ENCODE results near the gene AMDHD1. TPM values are rescaled to one million over a fixed set of nuclear protein-coding genes. Genes with fewer than 3 reads are reported as not detected.
A peak's percentile ranks its signal among the peaks of the same experiment; 100 is the strongest.

The AMDHD1 gene
- 0.15 TPM for polyA plus RNA-seq (2013, experiment 1 of 2)
- 0.25 TPM for polyA plus RNA-seq (2013, experiment 2 of 2)

GRCh38 chr12:95943330-95943842, at the start of gene AMDHD1:
AMDHD1 (plus strand) TSS chr12:95943331; CDS start chr12:95943399, 68 bp downstream.
- Histone ChIP-seq H3K4me3 (ENCODE audit: low read length) (peak within 1 kb of the TSS; percentile 67), H3K4me1 (ENCODE audit: insufficient read depth, low read length) (peaks cover 9% of the 10 kb centered on the region), H3K9me3 (ENCODE audit: insufficient read depth, low read depth, low read length) (no peaks in the 10 kb centered on the region), H3K36me3 (ENCODE audit: insufficient read depth, low read length) (no peaks in the 10 kb centered on the region), H3K27me3 (ENCODE audit: insufficient read depth, low read length) (peaks cover 32% of the 10 kb centered on the region), H3K9ac (ENCODE audit: low read depth, low read length) (peak within 1 kb of the TSS; percentile 5; the same call in 1 of the 2 replicates), H3K27ac (ENCODE audit: low read depth, low read length) (no peak within 1 kb of the TSS)
- 2% methylated on average over 38 of the region's 38 CpGs for WGBS

- no peaks in the 10 kb centered on the region for H3K9me3 ChIP-seq (ENCODE audit: insufficient read depth, low read depth, low read length)
- H3K27ac ChIP-seq (ENCODE audit: low read depth, low read length): no peak overlapping the region
- H3K36me3 ChIP-seq (ENCODE audit: insufficient read depth, low read length): no peaks in the 10 kb centered on the region
- 78% methylated on average over 4 of the region's 4 CpGs for WGBS
- no peaks in the 10 kb centered on the region for H3K27me3 ChIP-seq (ENCODE audit: insufficient read depth, low read length)
- no peak overlapping the region for H3K9ac ChIP-seq (ENCODE audit: low read depth, low read length)
- no peak overlapping the region for H3K4me3 ChIP-seq (ENCODE audit: low read length)
- H3K4me1 ChIP-seq (ENCODE audit: insufficient read depth, low read length): no peaks in the 10 kb centered on the region
Measured at GRCh38 chr12:95896846-95897245, 46.3 kb upstream of the AMDHD1 start.

- Histone ChIP-seq H3K4me3 (ENCODE audit: low read length) (no peak overlapping the region), H3K9ac (ENCODE audit: low read depth, low read length) (no peak overlapping the region), H3K9me3 (ENCODE audit: insufficient read depth, low read depth, low read length) (peaks cover 4% of the 10 kb centered on the region), H3K27ac (ENCODE audit: low read depth, low read length) (no peak overlapping the region), H3K4me1 (ENCODE audit: insufficient read depth, low read length) (no peaks in the 10 kb centered on the region), H3K27me3 (ENCODE audit: insufficient read depth, low read length) (no peaks in the 10 kb centered on the region), H3K36me3 (ENCODE audit: insufficient read depth, low read length) (no peaks in the 10 kb centered on the region)
- 90% methylated on average over 4 of the region's 4 CpGs for WGBS
Measured at GRCh38 chr12:95898081-95898480, 45.0 kb upstream of the AMDHD1 start.

- no peak overlapping the region for H3K9ac ChIP-seq (ENCODE audit: low read depth, low read length)
- no peak overlapping the region for H3K4me3 ChIP-seq (ENCODE audit: low read length)
- 0 out of 2 replicates have a peak, but pooled peaks cover 4% of the 10 kb centered on the region for H3K9me3 ChIP-seq (ENCODE audit: insufficient read depth, low read depth, low read length)
- H3K4me1 ChIP-seq (ENCODE audit: insufficient read depth, low read length): no peaks in the 10 kb centered on the region
- H3K27ac ChIP-seq (ENCODE audit: low read depth, low read length): no peak overlapping the region
- H3K27me3 ChIP-seq (ENCODE audit: insufficient read depth, low read length): no peaks in the 10 kb centered on the region
- no peaks in the 10 kb centered on the region for H3K36me3 ChIP-seq (ENCODE audit: insufficient read depth, low read length)
Measured at GRCh38 chr12:95908573-95908972, 34.6 kb upstream of the AMDHD1 start.

- Histone ChIP-seq H3K27ac (ENCODE audit: low read depth, low read length) (no peak overlapping the region), H3K9me3 (ENCODE audit: insufficient read depth, low read depth, low read length) (0 out of 2 replicates have a peak, but pooled peaks cover 2% of the 10 kb centered on the region), H3K27me3 (ENCODE audit: insufficient read depth, low read length) (no peaks in the 10 kb centered on the region), H3K4me3 (ENCODE audit: low read length) (no peak overlapping the region), H3K36me3 (ENCODE audit: insufficient read depth, low read length) (no peaks in the 10 kb centered on the region), H3K4me1 (ENCODE audit: insufficient read depth, low read length) (no peaks in the 10 kb centered on the region), H3K9ac (ENCODE audit: low read depth, low read length) (no peak overlapping the region)
- WGBS: 95% methylated on average over 3 of the region's 3 CpGs
Measured at GRCh38 chr12:95909871-95910270, 33.3 kb upstream of the AMDHD1 start.

- Histone ChIP-seq H3K27ac (ENCODE audit: low read depth, low read length) (no peak overlapping the region), H3K36me3 (ENCODE audit: insufficient read depth, low read length) (no peaks in the 10 kb centered on the region), H3K9ac (ENCODE audit: low read depth, low read length) (no peak overlapping the region), H3K4me1 (ENCODE audit: insufficient read depth, low read length) (no peaks in the 10 kb centered on the region), H3K4me3 (ENCODE audit: low read length) (no peak overlapping the region), H3K27me3 (ENCODE audit: insufficient read depth, low read length) (no peaks in the 10 kb centered on the region), H3K9me3 (ENCODE audit: insufficient read depth, low read depth, low read length) (no peaks in the 10 kb centered on the region)
- WGBS: 34% methylated on average over 7 of the region's 7 CpGs
Measured at GRCh38 chr12:95918194-95918993, 24.7 kb upstream of the AMDHD1 start.

- Histone ChIP-seq H3K27ac (ENCODE audit: low read depth, low read length) (no peak overlapping the region), H3K4me1 (ENCODE audit: insufficient read depth, low read length) (no peaks in the 10 kb centered on the region), H3K4me3 (ENCODE audit: low read length) (no peak overlapping the region), H3K9me3 (ENCODE audit: insufficient read depth, low read depth, low read length) (no peaks in the 10 kb centered on the region), H3K9ac (ENCODE audit: low read depth, low read length) (no peak overlapping the region), H3K27me3 (ENCODE audit: insufficient read depth, low read length) (no peaks in the 10 kb centered on the region), H3K36me3 (ENCODE audit: insufficient read depth, low read length) (no peaks in the 10 kb centered on the region)
- WGBS: 91% methylated on average over 6 of the region's 6 CpGs
Measured at GRCh38 chr12:95919110-95919509, 24.0 kb upstream of the AMDHD1 start.

- Histone ChIP-seq H3K27me3 (ENCODE audit: insufficient read depth, low read length) (no peaks in the 10 kb centered on the region), H3K4me3 (ENCODE audit: low read length) (no peak overlapping the region), H3K27ac (ENCODE audit: low read depth, low read length) (no peak overlapping the region), H3K36me3 (ENCODE audit: insufficient read depth, low read length) (no peaks in the 10 kb centered on the region), H3K9ac (ENCODE audit: low read depth, low read length) (no peak overlapping the region), H3K9me3 (ENCODE audit: insufficient read depth, low read depth, low read length) (no peaks in the 10 kb centered on the region), H3K4me1 (ENCODE audit: insufficient read depth, low read length) (no peaks in the 10 kb centered on the region)
- 77% methylated on average over 1 of the region's 3 CpGs for WGBS
Measured at GRCh38 chr12:95922231-95922630, 20.9 kb upstream of the AMDHD1 start.

- WGBS: 81% methylated on average over 5 of the region's 6 CpGs
- H3K4me1 ChIP-seq (ENCODE audit: insufficient read depth, low read length): peaks cover 9% of the 10 kb centered on the region
- no peak overlapping the region for H3K27ac ChIP-seq (ENCODE audit: low read depth, low read length)
- peaks cover 31% of the 10 kb centered on the region for H3K27me3 ChIP-seq (ENCODE audit: insufficient read depth, low read length)
- no peaks in the 10 kb centered on the region for H3K36me3 ChIP-seq (ENCODE audit: insufficient read depth, low read length)
- no peak overlapping the region for H3K4me3 ChIP-seq (ENCODE audit: low read length)
- no peak overlapping the region for H3K9ac ChIP-seq (ENCODE audit: low read depth, low read length)
- H3K9me3 ChIP-seq (ENCODE audit: insufficient read depth, low read depth, low read length): no peaks in the 10 kb centered on the region
Measured at GRCh38 chr12:95940514-95940913, 2.6 kb upstream of the AMDHD1 start.

GRCh38 chr12:95942101-95942523, 1.0 kb upstream of the AMDHD1 start:
- H3K4me3 ChIP-seq (ENCODE audit: low read length): peak overlapping the region; percentile 67
- no peaks in the 10 kb centered on the region for H3K9me3 ChIP-seq (ENCODE audit: insufficient read depth, low read depth, low read length)
- no peak overlapping the region for H3K9ac ChIP-seq (ENCODE audit: low read depth, low read length)
- peaks cover 32% of the 10 kb centered on the region for H3K27me3 ChIP-seq (ENCODE audit: insufficient read depth, low read length)
- H3K36me3 ChIP-seq (ENCODE audit: insufficient read depth, low read length): no peaks in the 10 kb centered on the region
- 16% methylated on average over 13 of the region's 13 CpGs for WGBS
- peaks cover 9% of the 10 kb centered on the region for H3K4me1 ChIP-seq (ENCODE audit: insufficient read depth, low read length)
- H3K27ac ChIP-seq (ENCODE audit: low read depth, low read length): no peak overlapping the region

- Histone ChIP-seq H3K9ac (ENCODE audit: low read depth, low read length) (peak within 1 kb of the TSS; percentile 5; the same call in 1 of the 2 replicates), H3K36me3 (ENCODE audit: insufficient read depth, low read length) (no peaks in the 10 kb centered on the region), H3K4me1 (ENCODE audit: insufficient read depth, low read length) (peaks cover 9% of the 10 kb centered on the region), H3K9me3 (ENCODE audit: insufficient read depth, low read depth, low read length) (no peaks in the 10 kb centered on the region), H3K27me3 (ENCODE audit: insufficient read depth, low read length) (peaks cover 32% of the 10 kb centered on the region), H3K27ac (ENCODE audit: low read depth, low read length) (no peak within 1 kb of the TSS), H3K4me3 (ENCODE audit: low read length) (peak within 1 kb of the TSS; percentile 67)
- under 1% methylated on average over 51 of the region's 51 CpGs for WGBS
Measured at GRCh38 chr12:95942524-95943329, 404 bp upstream of the AMDHD1 start, which contains the start of gene CCDC38. CCDC38 (minus strand) TSS chr12:95942614; CDS start chr12:95936509, 6,105 bp downstream.

Data from HUES64 (cell line).